Measurements from ENCODE around the gene COL18A1. TPM values are rescaled to one million over a fixed set of nuclear protein-coding genes. Genes with fewer than 3 reads are reported as not detected.
"Not testable (repeated sequence)": the region's sequence is repeated elsewhere in the genome, so short reads cannot be mapped to it uniquely, and the experiment has no call there.

The COL18A1 gene
- total RNA-seq, 1 experiment from 2014 or later: 26.4 TPM

GRCh38 chr21:45499970-45500577 lies 95.1 kb downstream of the COL18A1 start:
- DNase-seq: no peak
- Histone ChIP-seq H3K9me3 (0 out of 2 replicates have a peak, but pooled peaks cover 3% of the 10 kb centered on the region), H3K36me3 (no peaks in the 10 kb centered on the region), H3K4me3 (no peak overlapping the region), H3K27me3 (no peaks in the 10 kb centered on the region)

DNA sequence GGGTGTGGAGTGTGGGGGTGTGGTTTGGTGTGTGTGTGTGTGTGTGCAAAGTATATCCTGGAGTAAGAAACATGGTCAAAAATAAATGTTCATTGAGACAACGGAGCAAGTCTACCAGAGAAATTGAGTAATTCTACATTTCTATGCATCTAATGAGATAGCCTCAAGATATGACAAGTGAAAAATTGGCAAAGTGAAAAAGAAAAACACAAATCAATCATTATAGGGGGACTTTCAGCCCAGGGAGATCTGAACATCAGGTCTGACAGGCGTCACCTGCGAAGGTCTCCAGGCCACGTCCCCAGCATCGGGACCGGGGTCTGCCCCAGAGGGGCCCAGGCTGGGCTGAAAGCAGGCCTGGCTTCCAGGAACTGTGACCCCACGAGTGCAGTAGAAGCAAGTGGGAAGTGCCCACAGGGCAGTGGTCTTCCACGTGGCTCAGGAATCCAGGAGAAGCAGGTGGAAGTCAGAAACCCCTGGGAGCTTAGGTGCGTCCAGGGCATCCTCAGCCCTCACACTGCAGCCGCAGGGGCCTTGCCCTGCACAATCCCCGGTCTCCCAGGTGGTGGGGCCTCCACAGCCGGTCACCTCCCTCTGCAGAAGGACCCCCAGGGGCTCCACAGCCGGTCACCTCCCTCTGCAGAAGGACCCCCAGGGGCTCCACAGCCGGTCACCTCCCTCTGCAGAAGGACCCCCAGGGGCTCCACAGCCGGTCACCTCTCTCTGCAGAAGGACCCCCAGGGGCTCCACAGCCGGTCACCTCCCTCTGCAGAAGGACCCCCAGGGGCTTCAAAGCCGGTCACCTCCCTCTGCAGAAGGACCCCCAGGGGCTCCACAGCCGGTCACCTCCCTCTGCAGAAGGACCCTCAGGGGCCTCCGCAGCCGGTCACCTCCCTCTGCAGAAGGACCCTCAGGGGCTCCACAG lies 96.4 kb downstream of the COL18A1 start:
- not testable (repeated sequence) for H3K9me3 ChIP-seq, H3K4me3 ChIP-seq, H3K27me3 ChIP-seq, DNase-seq, H3K36me3 ChIP-seq

- DNase-seq: no peak
- H3K4me3 ChIP-seq: no peak overlapping the region
- no peaks in the 10 kb centered on the region for H3K36me3 ChIP-seq
- no peaks in the 10 kb centered on the region for H3K27me3 ChIP-seq
- H3K9me3 ChIP-seq: 0 out of 2 replicates have a peak, but pooled peaks cover 3% of the 10 kb centered on the region
Measured at GRCh38 chr21:45502006-45502345, 97.0 kb downstream of the COL18A1 start.

- no peak for DNase-seq
- Histone ChIP-seq H3K27me3 (no peaks in the 10 kb centered on the region), H3K9me3 (0 out of 2 replicates have a peak, but pooled peaks cover 3% of the 10 kb centered on the region), H3K4me3 (no peak overlapping the region), H3K36me3 (no peaks in the 10 kb centered on the region)
Measured at GRCh38 chr21:45502600-45502999, 97.6 kb downstream of the COL18A1 start.

DNA sequence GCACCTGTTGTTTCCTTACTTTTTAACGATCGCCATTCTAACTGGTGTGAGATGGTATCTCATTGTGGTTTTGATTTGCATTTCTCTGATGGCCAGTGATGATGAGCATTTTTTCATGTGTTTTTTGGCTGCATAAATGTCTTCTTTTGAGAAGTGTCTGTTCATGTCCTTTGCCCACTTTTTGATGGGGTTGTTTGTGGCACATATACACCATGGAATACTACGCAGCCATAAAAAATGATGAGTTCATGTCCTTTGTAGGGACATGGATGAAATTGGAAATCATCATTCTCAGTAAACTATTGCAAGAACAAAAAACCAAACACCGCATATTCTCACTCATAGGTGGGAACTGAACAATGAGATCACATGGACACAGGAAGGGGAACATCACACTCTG lies 98.3 kb downstream of the COL18A1 start:
- H3K36me3 ChIP-seq, H3K27me3 ChIP-seq, H3K9me3 ChIP-seq, DNase-seq, H3K4me3 ChIP-seq: not testable (repeated sequence)

DNA sequence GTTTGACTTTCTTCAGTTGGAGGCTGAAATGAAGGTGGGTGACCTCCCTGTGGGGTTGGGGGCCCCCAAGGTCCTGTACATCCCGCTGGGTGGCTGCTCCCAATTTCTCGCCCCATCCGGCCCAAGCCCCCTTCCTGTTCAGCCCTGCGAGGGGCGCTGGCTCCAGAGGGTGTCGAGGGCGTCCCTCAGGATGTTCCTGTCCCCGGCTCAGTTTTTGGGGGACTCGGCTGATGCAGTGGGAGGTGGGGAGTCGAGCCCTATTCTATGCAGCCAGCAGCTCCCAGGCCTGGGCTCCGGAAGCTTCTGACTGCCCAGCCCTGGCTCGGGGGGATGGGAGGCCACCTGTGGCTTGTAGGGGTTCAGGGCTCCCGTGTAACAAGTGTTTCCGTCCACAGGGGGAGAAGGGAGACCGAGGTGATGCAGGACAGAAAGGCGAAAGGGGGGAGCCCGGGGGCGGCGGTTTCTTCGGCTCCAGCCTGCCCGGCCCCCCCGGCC lies 99.1 kb downstream of the COL18A1 start:
- Histone ChIP-seq H3K9me3 (0 out of 2 replicates have a peak, but pooled peaks cover 3% of the 10 kb centered on the region), H3K27me3 (no peaks in the 10 kb centered on the region), H3K36me3 (no peaks in the 10 kb centered on the region), H3K4me3 (no peak overlapping the region)
- DNase-seq: no peak

GRCh38 chr21:45504516-45505415 lies 99.8 kb downstream of the COL18A1 start:
- no peaks in the 10 kb centered on the region for H3K27me3 ChIP-seq

DNA sequence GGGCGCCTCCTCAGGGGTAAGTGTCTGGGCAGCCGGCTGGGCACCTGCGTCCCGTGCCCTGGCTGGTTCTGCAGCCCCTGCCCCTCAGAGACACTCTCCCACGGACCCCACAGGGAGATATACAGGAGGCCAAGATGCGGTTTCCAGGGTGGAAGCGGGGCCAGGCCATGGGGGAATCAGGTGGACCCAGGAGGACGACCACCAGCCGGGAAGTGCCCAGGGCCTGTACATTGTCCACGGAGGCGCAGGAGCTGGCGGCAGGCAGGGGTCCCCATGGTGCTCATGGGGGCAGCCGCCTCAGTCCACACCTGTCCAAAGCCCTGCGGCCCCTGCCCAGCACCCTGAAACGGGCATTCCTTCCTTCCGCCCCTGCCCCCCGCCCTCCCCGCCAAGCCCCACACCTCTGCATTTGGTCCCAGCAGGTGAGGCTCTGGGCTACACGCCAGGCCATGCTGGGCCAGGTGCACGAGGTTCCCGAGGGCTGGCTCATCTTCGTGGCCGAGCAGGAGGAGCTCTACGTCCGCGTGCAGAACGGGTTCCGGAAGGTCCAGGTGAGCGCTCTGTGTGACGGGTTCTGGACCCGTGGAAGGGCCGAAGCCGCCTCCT lies 100.6 kb downstream of the COL18A1 start:
- DNase-seq: no peak
- Histone ChIP-seq H3K4me3 (no peak overlapping the region), H3K36me3 (no peaks in the 10 kb centered on the region), H3K27me3 (no peaks in the 10 kb centered on the region), H3K9me3 (no peaks in the 10 kb centered on the region)

More at GRCh38 chr21:45504516-45505415, 99.8 kb downstream of the COL18A1 start:
- Histone ChIP-seq H3K36me3 (no peaks in the 10 kb centered on the region), H3K9me3 (0 out of 2 replicates have a peak, but pooled peaks cover 2% of the 10 kb centered on the region), H3K4me3 (no peak overlapping the region)
- no peak for DNase-seq

- H3K9me3 ChIP-seq: no peaks in the 10 kb centered on the region
- no peaks in the 10 kb centered on the region for H3K27me3 ChIP-seq
- no peaks in the 10 kb centered on the region for H3K36me3 ChIP-seq
- DNase-seq: no peak
- no peak overlapping the region for H3K4me3 ChIP-seq
Measured at GRCh38 chr21:45506241-45506817, 101.4 kb downstream of the COL18A1 start.

DNA sequence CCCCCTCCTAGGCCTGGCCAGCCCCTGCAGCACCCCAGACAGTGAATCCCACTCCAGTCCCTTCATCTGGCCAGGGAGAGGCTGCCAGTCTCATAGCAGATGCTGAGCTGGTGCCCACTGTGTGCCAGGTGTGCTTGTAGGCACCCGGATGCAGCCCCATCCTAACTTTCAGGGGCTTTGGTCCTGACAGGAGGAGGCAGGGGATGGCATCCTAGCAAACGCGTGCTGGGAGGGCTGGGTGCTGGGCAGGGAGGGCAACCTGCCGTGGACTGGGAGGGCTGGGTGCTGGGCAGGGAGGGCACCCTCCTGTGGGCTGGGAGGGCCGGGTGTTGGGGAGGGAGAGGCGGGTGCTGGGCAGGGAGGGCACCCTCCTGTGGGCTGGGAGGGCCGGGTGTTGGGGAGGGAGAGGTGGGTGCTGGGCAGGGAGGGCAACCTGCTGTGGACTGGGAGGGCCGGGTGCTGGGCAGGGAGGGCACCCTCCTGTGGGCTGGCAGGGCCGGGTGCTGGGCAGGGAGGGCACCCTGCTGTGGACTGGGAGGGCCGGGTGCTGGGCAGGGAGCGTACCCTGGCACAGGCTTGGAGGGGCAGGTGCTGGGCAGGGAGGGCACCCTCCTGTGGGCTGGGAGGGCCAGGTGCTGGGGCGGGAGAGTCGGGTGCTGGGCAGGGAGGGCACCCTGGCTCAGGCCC lies 102.0 kb downstream of the COL18A1 start:
- Histone ChIP-seq H3K36me3 (peaks cover 1% of the 10 kb centered on the region; the same call in 1 of the 2 replicates), H3K9me3 (no peaks in the 10 kb centered on the region), H3K27me3 (no peaks in the 10 kb centered on the region), H3K4me3 (no peak overlapping the region)
- DNase-seq: no peak

DNA sequence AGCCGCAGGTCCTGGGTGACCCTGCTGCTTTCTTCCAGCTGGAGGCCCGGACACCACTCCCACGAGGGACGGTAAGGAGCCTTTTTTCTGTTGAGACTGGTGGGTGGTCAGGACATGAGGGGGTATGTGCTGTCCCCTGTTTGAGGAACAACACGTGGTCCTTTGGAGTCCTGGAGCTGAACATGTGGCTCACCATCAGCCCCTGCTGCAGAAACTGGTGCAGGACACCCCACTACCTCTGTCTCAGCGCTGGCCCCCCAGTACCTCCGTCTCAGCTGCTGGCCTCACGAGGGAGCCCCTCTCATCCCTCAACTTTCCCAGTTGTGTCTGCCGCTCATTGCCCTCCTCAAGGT lies 102.5 kb downstream of the COL18A1 start:
- DNase-seq: no peak
- no peaks in the 10 kb centered on the region for H3K27me3 ChIP-seq
- H3K4me3 ChIP-seq: no peak overlapping the region
- H3K9me3 ChIP-seq: no peaks in the 10 kb centered on the region
- H3K36me3 ChIP-seq: peaks cover 2% of the 10 kb centered on the region; the same call in 1 of the 2 replicates

DNA sequence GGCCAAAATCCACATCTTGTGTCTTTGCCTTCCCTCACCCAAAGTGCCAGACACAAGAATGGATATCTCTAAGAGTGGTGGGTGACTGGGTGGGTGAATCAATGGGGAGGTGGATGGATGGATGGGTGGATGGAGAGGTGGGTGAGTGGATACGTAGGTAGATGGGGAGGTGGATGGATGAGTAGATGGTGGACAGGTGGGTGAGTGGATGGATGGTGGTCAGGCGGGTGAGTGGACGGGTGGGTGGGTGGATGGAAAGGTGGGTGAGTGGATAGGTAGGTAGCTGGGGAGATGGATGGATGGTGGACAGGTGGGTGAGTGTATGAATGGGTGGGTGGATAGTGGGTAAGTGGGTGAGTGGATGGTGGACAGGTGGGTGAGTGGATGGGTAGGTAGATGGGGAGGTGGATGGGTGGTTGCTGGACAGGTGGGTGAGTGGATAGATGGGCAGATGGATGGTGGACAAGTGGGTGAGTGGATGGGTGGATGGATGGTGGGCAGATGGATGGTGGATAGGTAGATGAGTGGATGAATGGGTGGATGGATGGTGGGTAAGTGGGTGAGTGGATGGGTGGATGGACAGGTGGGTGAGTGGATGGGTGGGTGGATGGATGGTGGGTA lies 103.0 kb downstream of the COL18A1 start:
- DNase-seq: no peak
- peaks cover 2% of the 10 kb centered on the region; the same call in 1 of the 2 replicates for H3K36me3 ChIP-seq
- H3K9me3 ChIP-seq: no peaks in the 10 kb centered on the region
- H3K27me3 ChIP-seq: no peaks in the 10 kb centered on the region
- H3K4me3 ChIP-seq: no peak overlapping the region

GRCh38 chr21:45508607-45509565 lies 103.9 kb downstream of the COL18A1 start:
- peaks cover 8% of the 10 kb centered on the region for H3K36me3 ChIP-seq
- no peaks in the 10 kb centered on the region for H3K9me3 ChIP-seq
- H3K27me3 ChIP-seq: no peaks in the 10 kb centered on the region
- no peak for DNase-seq
- no peak overlapping the region for H3K4me3 ChIP-seq
